H1 (cell line): ENCODE measurements around the gene WDR54. TPM values are rescaled to one million over a fixed set of nuclear protein-coding genes. Genes with fewer than 3 reads are reported as not detected.

Experiments used
- CBX5 ChIP-seq: fragments of 300-800, 300-1000 bp; sonication (generic); IDR thresholded peaks from 2 replicates; pipeline ENCODE4 v1.7.1; 2016; ENCODE audit warnings: antibody characterized with exemption, low read length, low read depth
- CTBP2 ChIP-seq: IDR thresholded peaks from 2 replicates; pipeline ENCODE4 v1.7.0; 2011; ENCODE audit warnings: borderline replicate concordance, mild to moderate bottlenecking, moderate library complexity, mixed read lengths, low read length; ENCODE audit not compliant: insufficient read depth, insufficient read length
- CTCF ChIP-seq, 3 experiments: IDR thresholded peaks; 1 replicate in 2 of 3; 2 replicates in 1 of 3; pipeline versions ENCODE4 v1.5.1 to v1.6.1; 2011; ENCODE audit warnings: low read length in 3 of 3, mild to moderate bottlenecking in 3 of 3, inconsistent platforms in 2 of 3, low read depth in 1 of 3, moderate library complexity in 1 of 3; ENCODE audit not compliant: insufficient read depth in 1 of 3; ENCODE audit errors: control extremely low read depth in 1 of 3
- EGR1 ChIP-seq: IDR thresholded peaks from 2 replicates; pipeline ENCODE4 v1.6.1; 2011; ENCODE audit warnings: low read depth, low read length, borderline replicate concordance
- HDAC6 ChIP-seq: IDR thresholded peaks from one replicate; pipeline ENCODE4 v1.7.1; 2012; ENCODE audit warnings: low read depth, mild to moderate bottlenecking, inconsistent platforms, low read length, moderate library complexity
- KDM4A ChIP-seq: IDR thresholded peaks from one replicate; pipeline ENCODE4 v1.7.1; 2012; ENCODE audit warnings: low read depth, mild to moderate bottlenecking, moderate library complexity, low read length, inconsistent platforms; ENCODE audit not compliant: severe bottlenecking
- POU5F1 ChIP-seq: IDR thresholded peaks from 2 replicates; pipeline ENCODE4 v1.6.1; 2011; ENCODE audit warnings: low read depth, mild to moderate bottlenecking, low read length, moderate library complexity
- RAD21 ChIP-seq, 2 experiments: IDR thresholded peaks in 1 of 2; conservative IDR thresholded peaks in 1 of 2; 2 replicates each; pipeline ENCODE4 v1.6.1; 2011; ENCODE audit warnings: low read depth in 2 of 2, low read length in 2 of 2, improper control_type of control experiment in 1 of 2, inconsistent platforms in 1 of 2, mild to moderate bottlenecking in 1 of 2, moderate library complexity in 1 of 2
- RXRA ChIP-seq: IDR thresholded peaks from 2 replicates; pipeline ENCODE4 v1.6.1; 2011; ENCODE audit warnings: low read depth, mild to moderate bottlenecking, low read length, moderate library complexity; ENCODE audit not compliant: insufficient read depth
- SRF ChIP-seq: IDR thresholded peaks from 2 replicates; pipeline ENCODE4 v1.6.1; 2011; ENCODE audit warnings: mild to moderate bottlenecking, low read depth, low read length, moderate library complexity
- polyA plus RNA-seq, 7 experiments: library from polyadenylated mRNA; depleted of rRNA in 3 of 7; stranded (reverse) in 5 of 7; unstranded in 2 of 7; fragments of >200 nt in 5 of 7; fragments of 200-250 nt in 2 of 7; gene quantifications; 1 replicate in 5 of 7; 2 replicates in 1 of 7; 4 replicates in 1 of 7; pipeline versions ENCODE4 v1.2.1 to v1.2.3, GENCODE V29; 2011 to 2013; ENCODE audit warnings: missing spikeins in 2 of 7, mixed read lengths in 2 of 7
- total RNA-seq: library from RNA; stranded (reverse); fragmentation: NEBNext Ultra II Directional; extraction: Animal tissue kit (Norgen Biotek cat#: 25700); gene quantifications from 2 replicates; pipeline ENCODE4 v1.2.1, GENCODE V29; 2021

Gene WDR54
- total and polyA plus RNA-seq, 2 of the 8 experiments (the other 6 are each of a cell fraction or from before 2014, with no cell fraction given), result 41.6 to 125 TPM

DNA sequence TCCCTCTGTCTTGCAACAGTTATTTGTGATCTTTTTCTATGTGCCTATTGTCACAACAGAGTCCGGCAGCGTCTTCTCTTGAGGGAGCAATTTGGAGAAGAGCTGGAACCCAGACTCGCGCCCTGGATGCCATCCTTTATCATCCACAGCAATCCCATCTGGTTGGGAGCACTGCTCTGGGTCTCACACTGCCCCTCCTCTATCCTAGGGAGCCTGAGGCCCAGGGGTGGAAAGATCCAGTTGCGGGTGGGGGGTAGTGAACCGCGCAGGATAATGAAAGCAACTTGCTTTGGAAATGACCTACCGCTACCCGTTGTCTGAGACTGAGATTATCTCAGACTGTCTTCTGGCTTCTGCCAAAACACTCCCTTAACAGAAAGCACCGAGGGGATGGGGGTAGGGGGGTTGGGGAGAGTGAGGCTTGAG lies 37.4 kb downstream of the WDR54 start (continued):
- TF ChIP-seq CTCF (IDR thresholded peaks at IDR 0.05; ENCODE audit: control extremely low read depth in 1 of 3, insufficient read depth in 1 of 3, low read depth in 1 of 3, low read length in 3 of 3), result no peak
- no peak for TF ChIP-seq EGR1
- no peak for TF ChIP-seq RXRA
- TF ChIP-seq HDAC6, result no peak
- TF ChIP-seq RAD21 (IDR thresholded peaks at IDR 0.05 in 1 of 2, conservative IDR thresholded peaks at IDR 0.05 in 1 of 2; ENCODE audit: low read depth in 2 of 2, low read length in 2 of 2), result no peak
- no peak for TF ChIP-seq KDM4A
- TF ChIP-seq CTBP2, result no peak
- no peak for TF ChIP-seq POU5F1
- TF ChIP-seq CBX5, result no peak
- TF ChIP-seq SRF, result no peak
- TF ChIP-seq, all 59 proteins: peak for 0
